Suprapubic skin (tissue), 4 donors: ENCODE data around the gene GOLGA8S.
"Not testable (repeated sequence)": the region's sequence is repeated elsewhere in the genome, so short reads cannot be mapped to it uniquely, and the experiment has no call there.

Experiments
- EP300 ChIP-seq: sonication (generic); formaldehyde crosslinking; IDR thresholded peaks from one replicate; pipeline ENCODE4 v1.6.1; 2017; ENCODE audit warnings: antibody characterized with exemption
- POLR2A ChIP-seq, 2 donors: fragments of 450-650 bp; IDR thresholded peaks; one replicate each; pipeline ENCODE4 v1.6.1; 2017; ENCODE audit warnings: antibody characterized with exemption in 2 of 2, mild to moderate bottlenecking in 2 of 2, moderate library complexity in 2 of 2
- POLR2AphosphoS5 ChIP-seq, 3 donors: sonication (generic); formaldehyde crosslinking; IDR thresholded peaks; one replicate each; pipeline ENCODE4 v1.6.1; 2017; ENCODE audit warnings: antibody characterized with exemption in 3 of 3
- TF ChIP-seq, protein P1 (sequence below), 2 donors: fragments of 200-600 bp in 1 of 2; fragments of 450-650 bp in 1 of 2; sonication (generic) in 1 of 2; IDR thresholded peaks; one replicate each; pipeline ENCODE4 v1.5.1; 2016 to 2019; ENCODE audit warnings: antibody characterized with exemption in 2 of 2, mild to moderate bottlenecking in 1 of 2, moderate library complexity in 1 of 2

DNA sequence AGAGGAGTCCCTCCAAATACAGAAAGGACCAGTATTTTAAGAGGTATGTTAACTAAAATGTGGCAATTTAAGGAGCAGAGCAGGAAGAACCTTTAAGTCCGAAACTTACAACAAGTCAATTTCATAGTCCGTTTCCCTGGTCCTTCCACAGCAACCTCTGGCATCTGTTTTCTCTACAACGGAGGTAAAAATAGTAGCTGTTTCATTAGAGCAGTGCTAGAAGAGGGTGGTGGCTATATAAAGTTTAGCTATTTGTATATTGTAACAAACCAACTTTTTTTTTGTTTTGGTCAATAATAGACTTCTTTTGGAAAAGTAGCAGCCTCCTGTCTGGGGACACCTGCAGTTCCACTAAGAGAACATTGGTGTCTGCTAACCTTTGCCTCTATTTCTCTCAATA is 17.3 kb downstream of the GOLGA8S start:
- TF ChIP-seq, protein P1, sequence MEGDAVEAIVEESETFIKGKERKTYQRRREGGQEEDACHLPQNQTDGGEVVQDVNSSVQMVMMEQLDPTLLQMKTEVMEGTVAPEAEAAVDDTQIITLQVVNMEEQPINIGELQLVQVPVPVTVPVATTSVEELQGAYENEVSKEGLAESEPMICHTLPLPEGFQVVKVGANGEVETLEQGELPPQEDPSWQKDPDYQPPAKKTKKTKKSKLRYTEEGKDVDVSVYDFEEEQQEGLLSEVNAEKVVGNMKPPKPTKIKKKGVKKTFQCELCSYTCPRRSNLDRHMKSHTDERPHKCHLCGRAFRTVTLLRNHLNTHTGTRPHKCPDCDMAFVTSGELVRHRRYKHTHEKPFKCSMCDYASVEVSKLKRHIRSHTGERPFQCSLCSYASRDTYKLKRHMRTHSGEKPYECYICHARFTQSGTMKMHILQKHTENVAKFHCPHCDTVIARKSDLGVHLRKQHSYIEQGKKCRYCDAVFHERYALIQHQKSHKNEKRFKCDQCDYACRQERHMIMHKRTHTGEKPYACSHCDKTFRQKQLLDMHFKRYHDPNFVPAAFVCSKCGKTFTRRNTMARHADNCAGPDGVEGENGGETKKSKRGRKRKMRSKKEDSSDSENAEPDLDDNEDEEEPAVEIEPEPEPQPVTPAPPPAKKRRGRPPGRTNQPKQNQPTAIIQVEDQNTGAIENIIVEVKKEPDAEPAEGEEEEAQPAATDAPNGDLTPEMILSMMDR (IDR thresholded peaks at IDR 0.05): not testable (repeated sequence)
- not testable (repeated sequence) for TF ChIP-seq POLR2AphosphoS5 (IDR thresholded peaks at IDR 0.05); POLR2A (IDR thresholded peaks at IDR 0.05); EP300
